CD4-positive, alpha-beta T cell treated with Interleukin-21 for 1 hour (primary cell): ENCODE data around the gene NPAS2.

ENCODE experiments used
- DNase-seq: peaks from one replicate; pipeline ENCODE4 v3.0.0-alpha.2; 2020

Gene NPAS2

DNA sequence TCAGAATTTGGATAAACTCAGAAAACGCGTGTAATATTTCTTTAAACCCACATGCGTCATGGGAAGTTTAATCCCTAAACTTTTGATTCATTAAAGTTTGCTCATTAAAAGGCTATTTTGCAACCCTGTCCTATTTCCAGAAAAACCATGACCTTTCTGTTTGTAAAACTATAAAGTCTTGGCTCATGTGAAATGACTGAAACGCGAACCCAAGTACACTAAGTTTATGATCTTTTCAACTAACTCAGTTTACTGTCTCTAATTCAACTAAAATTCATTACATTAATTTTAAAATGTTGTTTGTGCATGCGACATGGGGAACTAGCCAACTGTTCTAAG is 178.3 kb downstream of the NPAS2 start:
- no peak for DNase-seq

DNA sequence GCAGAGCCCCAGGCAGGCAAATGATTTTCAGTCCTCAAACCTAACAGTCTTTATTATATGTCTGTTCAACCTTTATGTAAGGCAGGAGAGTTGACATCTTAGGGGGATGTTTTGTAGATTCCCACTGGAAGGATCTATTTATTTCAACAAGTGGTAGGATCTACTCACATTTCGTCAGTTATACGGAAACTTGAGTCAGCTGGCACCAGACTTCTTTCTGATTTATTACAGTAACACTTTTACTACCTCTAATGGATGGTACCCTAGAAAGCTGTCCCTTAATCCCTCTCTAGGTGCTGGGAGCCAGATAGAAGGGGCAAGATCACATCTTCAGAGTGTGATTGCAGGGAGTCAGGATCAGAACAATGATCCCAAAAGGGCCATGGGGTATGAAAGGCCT is 180.1 kb downstream of the NPAS2 start:
- DNase-seq, result no peak

DNA sequence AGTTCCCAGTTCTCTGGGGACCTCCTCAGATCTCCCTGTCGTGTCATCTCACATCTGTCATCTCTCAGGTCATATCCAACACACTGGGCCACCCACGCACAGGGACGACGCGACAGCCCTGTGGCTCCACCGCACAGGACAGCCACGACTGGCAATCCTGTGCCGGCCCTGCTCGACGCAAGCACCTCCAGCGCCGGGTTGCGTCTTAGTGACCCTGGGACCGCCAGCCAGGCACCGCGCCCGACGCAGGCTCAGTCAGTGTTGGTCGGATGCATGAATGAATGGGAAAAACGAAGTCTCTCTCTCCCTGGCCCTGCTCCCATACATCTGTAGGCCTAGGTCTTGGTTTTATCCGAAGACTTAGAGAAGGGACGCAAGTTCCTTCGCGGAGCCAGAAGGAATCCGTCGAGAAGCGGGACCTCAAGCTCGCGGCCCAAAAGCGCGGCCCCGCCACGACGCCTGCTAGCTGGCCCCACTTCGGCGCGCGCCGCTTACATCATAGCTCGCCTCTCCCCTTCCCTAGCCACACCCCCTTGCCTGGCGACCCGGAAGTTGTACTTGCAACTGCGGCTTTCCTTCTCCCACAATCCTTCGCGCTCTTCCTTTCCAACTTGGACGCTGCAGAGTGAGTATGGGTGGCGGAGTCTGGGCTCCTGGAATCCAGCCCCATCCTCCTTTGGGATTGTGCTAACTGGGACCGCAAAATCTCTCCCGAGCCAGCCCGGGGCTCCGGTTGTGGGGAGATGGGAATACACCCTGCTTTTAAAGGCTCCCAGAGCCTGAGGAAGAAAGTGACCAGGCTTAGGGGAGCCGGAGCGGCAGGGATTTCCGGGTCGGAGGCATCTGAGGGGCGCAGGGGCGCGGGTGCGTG is 182.0 kb downstream of the NPAS2 start, which contains the start of gene RPL31:
Gene RPL31, plus strand, starts transcription at position 599 of the 871 bp plus-strand sequence. CDS start 413 bp downstream, outside the sequence.
- peak; percentile 97 for DNase-seq

DNA sequence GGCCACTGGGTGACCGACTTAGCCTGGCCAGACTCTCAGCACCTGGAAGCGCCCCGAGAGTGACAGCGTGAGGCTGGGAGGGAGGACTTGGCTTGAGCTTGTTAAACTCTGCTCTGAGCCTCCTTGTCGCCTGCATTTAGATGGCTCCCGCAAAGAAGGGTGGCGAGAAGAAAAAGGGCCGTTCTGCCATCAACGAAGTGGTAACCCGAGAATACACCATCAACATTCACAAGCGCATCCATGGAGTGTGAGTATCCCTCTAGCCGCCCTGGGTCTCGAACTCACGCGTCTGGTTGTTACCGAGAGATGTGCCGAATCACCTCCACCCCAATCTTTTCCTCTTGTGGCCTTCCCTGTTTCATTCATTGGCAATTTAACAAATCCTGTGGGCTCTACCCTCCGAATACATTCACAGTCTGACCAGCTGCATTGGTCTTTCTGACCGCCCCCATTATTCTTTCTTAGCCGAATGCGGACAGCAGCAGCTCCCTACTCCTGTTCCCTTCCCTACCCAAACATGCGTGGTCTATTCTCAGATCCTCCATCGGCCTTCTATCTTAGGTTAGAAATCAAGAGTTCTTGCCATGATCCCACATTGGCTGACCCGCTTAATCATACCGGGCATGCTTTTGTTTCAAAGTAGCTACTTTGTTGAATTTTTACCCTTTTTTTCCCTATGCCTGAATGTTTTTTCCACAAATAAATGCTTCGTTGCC is 182.8 kb downstream of the NPAS2 start:
- no peak for DNase-seq

DNA sequence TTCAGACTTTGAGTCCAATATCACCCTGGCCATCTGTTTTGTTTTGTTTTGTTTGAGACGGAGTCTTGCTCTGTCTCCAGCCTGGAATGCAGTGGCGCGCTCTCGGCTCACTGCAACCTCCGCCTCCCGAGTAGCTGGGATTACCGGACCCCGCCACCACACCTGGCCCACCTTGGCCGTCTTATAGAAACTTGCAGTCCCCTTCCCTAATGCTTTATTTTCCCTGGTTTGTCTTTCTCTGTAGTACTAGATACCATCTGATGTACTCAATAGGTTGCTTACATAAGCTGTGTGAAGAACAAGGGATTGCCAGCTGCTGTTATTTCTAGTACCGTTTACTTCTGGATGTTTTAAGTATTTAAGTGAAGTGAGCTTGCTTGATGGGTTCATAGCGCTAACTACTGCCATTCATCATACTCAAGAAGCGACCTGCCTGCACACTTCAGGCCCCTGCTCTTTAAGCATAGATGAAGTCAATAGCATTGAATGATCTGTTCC is 183.4 kb downstream of the NPAS2 start:
- no peak for DNase-seq

DNA sequence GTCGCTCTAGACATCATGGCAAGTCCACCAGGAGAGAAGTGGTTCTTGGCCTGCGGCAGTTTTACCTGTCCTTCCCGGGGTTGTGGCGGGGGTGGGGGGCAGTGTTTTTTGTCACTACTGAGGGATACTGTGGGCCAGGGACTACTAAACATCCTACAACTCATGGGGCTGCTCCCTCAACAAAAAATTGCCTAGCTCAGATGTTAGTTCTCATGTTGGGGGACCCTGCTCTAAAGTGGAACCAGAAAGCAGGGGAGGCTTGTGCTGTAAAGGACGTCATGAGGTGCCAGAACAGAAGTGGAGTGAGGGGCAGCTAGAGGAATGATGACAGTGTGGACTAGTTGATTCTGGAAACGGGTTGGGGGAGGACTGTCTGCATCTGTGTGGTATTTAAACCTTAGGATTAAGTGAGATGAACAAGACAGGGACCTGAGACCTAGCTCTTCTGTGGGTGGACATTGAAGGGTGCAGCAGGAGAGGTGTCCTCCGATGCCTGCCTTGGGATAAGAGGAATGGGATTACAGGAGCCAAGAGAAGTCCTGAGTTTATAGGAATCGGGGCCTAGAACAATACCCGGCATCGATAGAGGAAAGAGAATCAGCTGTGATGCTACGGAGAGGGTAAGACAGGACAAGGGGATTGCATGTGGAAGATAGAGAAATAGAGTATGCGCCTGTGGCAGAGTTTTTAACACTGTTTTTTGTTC is 184.8 kb downstream of the NPAS2 start:
- DNase-seq, result no peak

DNA sequence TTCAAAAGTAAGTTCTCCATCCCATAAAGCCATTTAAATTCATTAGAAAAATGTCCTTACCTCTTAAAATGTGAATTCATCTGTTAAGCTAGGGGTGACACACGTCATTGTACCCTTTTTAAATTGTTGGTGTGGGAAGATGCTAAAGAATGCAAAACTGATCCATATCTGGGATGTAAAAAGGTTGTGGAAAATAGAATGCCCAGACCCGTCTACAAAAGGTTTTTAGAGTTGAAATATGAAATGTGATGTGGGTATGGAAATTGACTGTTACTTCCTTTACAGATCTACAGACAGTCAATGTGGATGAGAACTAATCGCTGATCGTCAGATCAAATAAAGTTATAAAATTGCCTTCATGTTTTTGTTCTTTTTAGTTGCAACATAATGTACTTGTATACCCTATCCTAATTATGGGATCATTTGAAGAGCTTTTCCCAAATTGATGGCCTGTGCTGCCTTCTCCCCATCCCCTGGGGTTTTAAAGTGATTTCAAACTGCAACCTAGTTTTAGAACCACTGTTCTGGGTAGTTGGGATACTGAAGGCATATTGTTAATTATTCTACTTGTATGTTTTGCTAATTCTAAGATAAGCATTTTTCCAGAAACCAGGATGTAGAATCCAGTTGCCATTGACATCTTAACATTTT is 186.3 kb downstream of the NPAS2 start:
- DNase-seq, result no peak

DNA sequence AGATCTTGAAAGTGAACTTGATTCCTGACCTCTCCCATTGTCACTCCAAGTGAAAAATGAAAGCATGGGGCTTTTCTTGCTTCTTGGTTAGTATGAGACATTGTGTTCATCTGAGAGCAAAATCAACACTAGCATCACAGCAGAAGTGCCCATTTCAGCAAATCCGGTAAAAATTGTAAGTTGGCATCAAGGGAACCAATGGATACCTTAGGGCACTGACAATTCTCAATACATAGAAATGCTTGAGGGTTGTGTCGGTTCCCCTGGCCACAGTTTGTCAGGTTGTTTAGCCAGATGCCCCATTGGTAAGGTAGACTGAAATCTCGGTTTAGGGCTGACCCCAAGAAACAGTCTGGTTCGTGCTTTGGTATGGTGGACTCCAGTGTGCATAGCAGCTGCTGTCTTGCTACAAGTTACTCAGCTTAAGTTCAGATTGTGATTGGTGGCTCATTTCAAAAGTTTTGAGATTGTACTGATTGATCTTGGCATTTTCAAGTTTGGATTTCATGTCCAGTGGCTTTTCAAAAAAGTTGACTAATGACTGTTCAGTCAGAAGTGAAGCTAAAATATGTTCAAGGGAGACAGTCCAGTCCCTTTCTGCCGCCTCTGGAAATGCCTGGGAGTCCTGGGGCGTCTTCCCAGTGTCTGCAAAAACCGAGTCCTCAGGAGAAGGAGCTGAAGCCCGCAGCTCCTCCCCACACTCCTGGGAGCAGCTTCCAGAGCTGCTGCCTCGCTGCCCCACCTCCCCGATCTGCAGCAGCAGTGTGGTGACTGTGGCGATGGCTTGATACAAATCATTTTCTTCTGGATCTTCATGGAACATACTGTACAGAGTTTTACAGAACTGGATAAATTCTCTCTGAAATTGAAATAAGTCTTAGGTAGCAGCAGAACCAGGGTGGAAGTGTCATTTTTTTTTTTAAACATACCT is 187.7 kb downstream of the NPAS2 start:
- DNase-seq, result no peak

DNA sequence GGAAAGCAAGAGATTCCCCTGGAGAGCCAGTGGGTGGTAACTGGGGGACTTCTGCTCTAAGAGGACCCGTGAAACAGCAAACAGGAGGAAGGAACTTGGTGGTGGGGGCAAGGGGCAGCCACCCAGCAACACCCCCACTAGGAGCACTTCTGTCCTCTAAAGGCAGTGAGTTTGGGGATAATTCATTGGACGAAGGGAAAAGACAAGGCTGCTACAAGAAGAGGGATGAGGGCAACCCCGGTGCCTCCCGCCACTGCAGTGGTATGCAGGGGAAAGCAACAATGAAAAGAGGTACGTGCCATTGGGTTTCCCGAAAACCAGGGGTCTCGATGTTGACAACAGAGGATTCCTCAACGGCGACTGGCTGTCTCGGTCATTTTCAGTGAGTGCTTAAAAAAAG is 191.2 kb downstream of the NPAS2 start:
- no peak for DNase-seq

DNA sequence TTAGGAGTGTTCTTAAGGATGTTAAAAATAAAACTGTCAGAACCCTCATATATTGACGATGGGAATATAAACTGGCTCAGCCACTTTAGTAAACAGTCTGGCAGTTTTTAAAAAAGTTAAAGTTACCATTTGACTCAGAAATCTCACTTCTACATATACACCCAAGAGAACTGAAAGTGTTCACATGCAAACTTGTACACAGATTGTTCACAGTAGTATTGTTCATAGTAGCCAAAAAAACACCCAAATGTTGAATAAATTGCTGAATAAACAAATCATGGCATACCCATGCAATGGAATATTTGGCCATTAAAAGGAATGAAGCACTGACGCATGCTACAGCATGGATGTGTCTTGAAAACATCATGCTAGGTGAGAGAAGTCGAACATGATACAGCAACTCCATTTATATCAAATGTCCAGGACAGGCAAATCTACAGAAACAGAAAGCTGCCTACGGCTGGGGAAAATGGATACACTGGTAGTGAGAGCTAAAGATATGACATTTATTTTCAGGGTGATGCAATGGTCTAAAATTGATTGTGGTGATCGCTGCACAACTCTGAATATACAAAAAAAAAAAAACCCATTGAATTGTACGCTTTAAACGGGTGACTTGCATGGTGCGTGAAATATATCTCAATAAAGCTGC is 192.2 kb downstream of the NPAS2 start:
- DNase-seq, result no peak

DNA sequence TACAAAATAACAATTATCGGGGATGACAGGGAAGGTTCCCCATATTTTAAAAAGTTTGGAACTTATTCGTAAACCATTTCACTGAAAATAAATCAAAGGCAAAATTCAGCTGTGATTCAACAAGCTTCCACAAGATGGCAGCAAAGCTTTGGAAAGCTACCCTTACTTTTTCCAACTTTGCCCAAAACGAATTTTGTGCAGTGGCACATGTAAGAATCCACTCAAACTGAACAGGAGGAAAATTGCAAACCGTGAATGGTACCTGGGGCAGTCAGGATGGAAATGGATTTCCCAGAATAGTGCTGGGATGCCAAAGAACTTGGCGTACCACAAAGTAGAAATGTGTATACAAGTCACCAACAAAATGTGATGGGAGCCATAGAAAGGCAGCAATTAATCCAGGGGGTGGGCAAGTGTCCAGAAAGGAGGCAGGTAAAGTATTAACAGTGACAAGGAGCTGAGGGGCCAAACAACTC is 192.8 kb downstream of the NPAS2 start:
- peak; percentile 56 for DNase-seq

DNA sequence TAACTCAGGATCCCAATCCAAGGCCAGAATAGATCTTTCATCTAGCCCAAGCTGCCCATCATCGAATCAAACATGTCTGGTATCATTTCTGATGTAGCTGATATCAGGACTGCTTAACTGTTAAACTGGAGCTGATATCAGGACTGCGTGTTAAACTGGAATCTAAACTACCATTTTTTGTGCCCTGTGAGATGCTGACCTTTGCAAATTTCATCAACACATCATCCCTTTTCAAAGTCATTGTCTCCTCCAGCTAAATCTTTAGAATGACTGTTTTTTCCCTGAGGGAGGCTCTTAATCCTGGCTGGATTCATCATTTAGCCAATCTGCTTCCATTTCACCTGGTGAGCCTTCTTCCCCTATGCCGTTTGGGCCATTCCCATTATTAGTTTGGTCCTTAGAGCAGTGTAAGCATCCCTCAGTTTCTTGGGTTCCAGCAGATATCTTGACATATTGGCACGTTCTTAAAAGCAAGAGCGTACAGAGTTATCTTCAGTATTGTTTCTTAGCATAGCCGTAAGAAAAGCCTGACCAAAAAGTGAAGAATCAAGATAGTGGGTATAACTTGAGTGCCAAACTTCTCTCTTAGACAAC is 194.4 kb downstream of the NPAS2 start:
- no peak for DNase-seq

DNA sequence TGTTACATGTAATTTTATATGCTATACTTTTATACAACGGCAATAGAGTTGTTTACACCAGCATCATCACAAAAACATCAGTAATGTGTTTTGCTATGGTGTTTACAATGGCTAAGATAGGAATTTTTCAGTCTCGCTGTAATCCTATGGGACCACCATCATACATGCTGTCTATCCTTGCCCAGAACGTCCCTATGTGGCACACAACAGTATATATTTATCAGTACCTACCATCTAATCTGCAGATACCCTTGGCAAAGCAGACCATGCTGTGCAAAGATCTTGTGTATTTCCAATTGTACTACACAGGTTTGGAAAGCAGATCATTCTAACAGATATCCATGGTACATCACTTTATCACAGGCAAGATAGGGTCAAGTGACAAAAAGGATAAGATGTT is 197.4 kb downstream of the NPAS2 start:
- DNase-seq, result no peak

DNA sequence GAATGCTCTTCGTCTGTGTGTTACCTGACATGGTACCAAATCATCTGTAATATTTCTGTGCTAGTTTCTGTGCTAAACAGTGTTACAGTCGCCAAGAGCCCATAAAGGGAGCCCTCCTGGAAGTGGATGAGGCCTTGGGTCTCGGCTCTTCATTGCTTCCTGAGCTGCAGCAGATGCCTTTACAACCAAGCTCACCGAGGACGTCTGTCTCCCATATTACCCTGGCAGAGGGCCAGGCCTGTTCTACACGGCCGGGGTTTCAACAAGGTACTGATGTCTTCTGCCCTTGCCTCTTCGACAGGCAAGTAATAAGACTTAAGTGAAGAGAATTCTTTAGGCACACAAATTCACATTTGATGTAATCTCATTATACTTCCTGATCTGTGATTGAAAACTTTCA is 199.0 kb downstream of the NPAS2 start:
- DNase-seq, result no peak

DNA sequence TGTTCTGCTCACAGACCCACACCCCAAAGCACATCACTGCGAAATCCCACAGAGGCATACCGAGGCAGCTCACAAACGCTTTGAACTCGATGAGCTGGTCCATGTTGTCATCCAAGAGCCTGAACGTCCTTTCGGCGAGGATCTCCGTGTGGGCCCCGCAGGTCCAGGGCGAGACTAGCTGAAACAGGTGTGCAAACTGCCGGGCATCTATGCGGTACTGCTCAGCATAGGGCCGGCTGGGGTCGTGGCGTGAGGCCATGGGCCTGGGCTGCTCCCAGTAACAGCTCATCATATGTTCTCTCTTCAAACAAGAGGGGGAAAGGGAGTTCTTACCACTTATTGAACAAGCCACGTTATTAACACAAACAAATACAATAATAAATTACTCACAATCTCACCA is 202.3 kb downstream of the NPAS2 start:
- DNase-seq, result no peak

DNA sequence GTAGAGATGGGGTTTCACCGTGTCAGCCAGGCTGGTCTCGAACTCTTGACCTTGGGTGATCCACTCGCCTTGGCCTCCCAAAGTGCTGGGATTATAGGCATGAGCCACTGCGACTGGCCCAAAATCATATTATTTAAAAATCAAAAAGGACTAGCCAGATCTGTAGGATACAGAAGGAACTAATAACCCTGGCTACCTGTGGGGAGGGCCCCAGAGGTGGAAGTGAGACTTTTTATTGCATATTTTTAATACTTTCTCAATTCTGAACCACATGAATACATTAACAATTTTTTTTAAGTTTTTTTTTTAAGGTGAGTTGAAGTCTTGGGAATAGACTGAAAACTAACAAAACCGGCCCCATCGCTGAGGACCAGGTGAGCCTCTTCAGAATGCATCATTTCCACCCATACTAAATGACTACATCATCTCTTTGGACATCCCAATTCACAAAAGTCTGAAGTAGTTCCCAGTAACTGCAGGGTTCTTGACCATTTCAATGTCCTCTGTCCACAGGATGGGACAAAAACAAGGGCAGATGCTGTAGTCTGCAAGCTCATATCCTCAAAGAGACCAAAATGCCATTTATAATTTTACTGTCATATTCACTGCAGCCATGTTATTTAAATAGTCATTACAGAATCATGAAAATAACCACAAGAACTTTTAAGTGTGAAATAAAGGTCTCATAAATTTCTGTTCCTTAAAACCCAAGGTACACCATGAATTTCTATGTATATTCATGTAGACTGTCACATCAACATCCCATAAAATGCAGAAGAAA is 203.6 kb downstream of the NPAS2 start:
- no peak for DNase-seq

DNA sequence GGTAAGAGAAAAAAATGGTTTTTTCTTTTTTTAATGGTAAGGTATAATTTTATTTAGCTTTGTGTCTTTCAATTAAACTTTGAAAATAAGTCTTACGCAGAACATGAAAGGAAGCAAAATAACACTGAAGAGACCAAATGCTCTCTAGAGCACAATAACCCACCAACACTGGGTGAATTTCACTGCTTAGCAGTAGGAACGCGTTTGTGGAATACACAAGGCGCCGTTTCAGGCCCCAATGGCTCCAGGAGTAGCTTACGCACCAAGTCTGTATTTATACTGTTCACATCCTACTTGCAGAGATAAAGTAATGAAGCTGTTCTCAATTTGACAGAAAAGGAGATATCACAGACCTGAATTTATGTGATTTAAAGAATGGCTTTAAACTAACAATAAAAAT is 205.6 kb downstream of the NPAS2 start:
- no peak for DNase-seq

DNA sequence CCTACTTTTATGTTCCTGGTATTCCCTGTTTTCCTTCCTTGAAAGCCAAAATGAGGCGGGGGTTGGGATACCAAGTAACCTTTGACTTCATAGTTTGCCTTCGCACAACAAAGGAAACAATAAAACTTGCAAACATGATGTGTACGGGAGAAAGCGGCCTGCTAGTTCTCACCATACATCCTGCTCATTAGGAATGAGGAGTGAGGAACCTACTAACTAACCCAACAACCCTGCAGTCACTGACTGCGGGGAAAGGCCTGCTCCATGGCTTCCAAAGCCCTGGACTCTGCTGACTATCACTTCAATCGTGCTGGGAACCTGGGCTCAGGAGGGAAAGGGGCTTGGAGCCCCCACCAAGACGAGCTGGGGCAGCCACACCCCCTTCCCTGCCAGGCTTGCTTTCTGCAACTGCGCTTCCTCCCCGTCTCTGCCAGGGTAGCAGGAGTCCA is 206.3 kb downstream of the NPAS2 start:
- no peak for DNase-seq

DNA sequence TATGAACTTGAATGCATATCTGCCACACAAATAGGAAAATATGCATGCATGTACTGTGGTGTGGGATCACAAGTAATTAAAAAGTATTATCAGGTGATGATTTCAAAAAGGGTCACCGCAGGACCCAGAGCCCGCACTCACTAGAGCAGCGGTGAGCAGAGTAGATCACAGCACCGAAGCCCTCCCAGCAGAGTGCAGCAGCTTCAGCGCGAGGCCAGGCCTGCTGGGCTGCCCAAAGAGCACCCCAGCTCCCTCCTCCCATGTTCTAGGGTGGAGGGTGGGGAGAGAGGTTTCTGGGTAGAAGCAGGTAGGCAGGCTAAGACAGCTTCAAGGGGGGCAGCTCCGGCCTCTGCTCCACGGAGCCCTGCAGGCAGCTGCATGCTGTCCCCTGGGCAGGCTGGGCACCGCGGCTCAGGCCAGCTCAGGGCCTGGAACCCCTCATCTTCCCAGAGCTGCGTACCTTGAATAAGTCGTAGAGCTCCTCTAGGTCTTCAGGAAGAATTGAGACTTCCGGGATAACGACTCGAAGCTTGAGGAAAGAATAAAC is 207.1 kb downstream of the NPAS2 start:
- no peak for DNase-seq

DNA sequence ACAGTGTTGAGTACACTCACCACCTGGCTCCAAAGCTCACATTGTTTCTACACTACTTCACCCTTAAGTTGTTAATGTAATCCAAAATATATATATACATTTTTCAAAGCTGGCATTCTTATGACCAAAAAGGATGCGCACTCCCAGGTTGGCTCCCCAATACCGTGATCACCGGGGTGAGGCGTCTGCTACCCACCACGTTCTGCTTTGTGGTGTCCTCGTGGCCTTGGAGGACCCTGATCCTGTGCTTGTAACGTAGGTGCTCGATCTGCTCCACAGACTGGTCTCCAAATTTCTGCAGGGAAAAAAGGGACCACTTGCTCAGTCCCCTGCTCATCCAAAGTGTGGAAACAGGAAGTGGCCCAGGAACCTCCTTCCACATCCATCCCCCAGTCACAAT is 207.9 kb downstream of the NPAS2 start:
- DNase-seq, result no peak
